Urothelium cell line (cell line): Measurements from ENCODE around the gene ZDHHC23.

Experiments used
- DNase-seq: peaks from one replicate; pipeline ENCODE4 v3.0.0; 2011; ENCODE audit warnings: low spot score, mixed read lengths
- FAIRE-seq: peaks from 2 replicates; lab custom pipeline; 2011; peaks lifted over from hg19 to GRCh38; lab: Jason Lieb, UNC

Gene ZDHHC23

DNA sequence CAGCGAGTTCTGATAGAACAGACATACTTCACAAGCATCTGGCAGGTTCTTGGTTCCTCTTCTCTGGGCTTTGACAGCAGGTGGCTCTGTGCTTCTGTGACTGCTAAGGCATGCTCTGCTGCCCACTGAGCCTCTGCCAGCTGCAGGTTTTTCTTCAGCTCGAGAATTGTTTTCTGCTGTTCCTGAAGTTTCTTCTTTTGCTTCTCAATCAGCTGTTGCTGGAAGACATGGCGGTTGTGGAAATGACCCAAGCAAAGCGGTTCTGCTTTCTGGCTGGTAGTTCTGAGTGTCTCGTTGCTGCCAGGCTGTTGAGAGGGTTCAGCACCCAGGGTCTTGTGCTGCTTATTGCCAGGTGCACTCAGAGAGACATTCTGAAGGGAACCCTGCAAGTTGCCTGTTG is 57.7 kb downstream of the ZDHHC23 start:
- FAIRE-seq (peak; percentile 55), DNase-seq (no peak)

DNA sequence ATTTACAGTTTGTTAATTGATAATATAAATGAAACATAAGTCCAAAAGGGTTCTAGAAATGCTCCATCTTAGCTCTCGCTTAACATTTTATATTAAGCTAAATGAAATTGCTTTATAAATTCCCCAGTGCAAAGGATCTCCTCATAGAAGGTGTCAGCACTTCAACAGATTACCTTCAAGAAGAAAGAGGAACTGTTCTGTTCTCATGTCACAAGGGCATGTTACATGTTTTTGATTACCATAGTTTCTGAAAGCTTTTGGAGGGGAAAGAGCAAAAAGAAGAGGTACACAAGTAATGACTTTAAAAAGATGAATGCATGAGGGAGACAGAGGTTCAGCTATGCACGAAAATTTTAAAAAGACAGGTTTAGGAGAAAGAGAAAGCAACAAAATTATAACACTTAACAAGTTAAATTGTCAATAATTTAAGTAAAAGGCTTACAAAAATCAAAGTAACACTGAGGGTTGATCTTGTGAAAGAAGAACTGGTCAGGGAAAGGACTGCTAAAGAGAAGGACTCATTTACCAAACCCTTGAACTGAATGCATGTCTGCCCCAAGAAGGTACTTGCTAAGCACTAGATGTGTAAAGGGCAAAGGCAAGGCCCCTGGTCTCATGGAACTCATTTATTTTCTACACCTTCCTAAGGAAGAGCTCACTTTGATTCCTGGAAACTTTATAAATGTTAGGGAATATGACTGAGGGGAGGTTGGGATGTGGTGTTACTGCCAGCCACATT is 63.4 kb downstream of the ZDHHC23 start:
- no peak for FAIRE-seq
- no peak for DNase-seq
